Measurements from ENCODE around the gene GSPT1. TPM values are rescaled to one million over a fixed set of nuclear protein-coding genes. Genes with fewer than 3 reads are reported as not detected.
"Not testable (repeated sequence)": the region's sequence is repeated elsewhere in the genome, so short reads cannot be mapped to it uniquely, and the experiment has no call there.

GSPT1 gene
- total RNA-seq, 2 experiments from 2014 or later, result 111 to 176 TPM

DNA sequence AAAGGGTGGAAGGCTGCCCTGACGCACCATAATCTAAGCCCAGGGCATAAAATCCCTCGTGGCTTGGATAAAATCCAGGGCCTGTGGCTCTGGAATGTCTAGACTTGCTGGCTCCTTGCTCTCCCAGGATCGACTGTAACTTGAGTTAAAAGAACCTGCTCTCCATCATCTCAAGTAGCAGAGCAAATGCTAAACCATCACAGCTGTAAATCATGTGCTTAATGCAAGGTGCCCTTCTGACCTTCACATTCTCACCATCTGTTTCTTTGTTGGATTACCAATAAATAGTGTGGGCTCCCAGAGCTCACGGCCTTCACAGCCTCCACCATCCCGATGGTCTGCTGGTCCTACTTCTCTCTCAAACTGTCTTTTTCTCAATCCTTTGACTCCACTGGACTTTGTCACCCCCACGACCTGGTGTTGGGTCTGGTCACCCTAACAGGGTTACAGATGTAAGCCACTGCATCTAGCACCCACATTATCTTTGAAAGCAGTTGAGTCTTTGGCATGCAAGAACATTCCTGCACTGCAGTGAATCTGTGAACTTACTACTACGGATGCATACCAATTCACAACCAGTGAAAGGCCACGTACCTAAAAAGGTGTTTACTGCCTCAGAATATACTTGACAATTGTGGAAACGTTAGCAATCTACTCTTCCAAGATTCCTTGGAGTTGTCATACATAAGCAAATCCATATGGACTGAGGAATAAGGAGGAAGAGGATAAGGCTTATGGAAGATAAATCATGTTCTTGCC lies 79.7 kb downstream of the GSPT1 start:
- no peak for DNase-seq
- Mint-ChIP-seq H3K27ac (no peak overlapping the region), H3K27me3 (no peaks in the 10 kb centered on the region)

GRCh38 chr16:11835309-11835708 lies 80.4 kb downstream of the GSPT1 start:
- no peaks in the 10 kb centered on the region for H3K27me3 Mint-ChIP-seq
- H3K36me3 Mint-ChIP-seq, result peaks cover 27% of the 10 kb centered on the region
- H3K9me3 Mint-ChIP-seq (ENCODE audit: low read depth), result no peaks in the 10 kb centered on the region
- ATAC-seq (no peak), DNase-seq (no peak)
- CTCF ChIA-PET, result interaction anchor here (0.6 to 1.2 kb wide), 3 partner anchors 9 to 38 kb away, joined by 3 to 4 read pairs (median 3); no protein-coding TSS in a partner anchor
- no peaks in the 10 kb centered on the region for H3K4me1 Mint-ChIP-seq
- no peak overlapping the region for H3K27ac Mint-ChIP-seq
- H3K4me3 Mint-ChIP-seq, result no peak overlapping the region

More for the DNA sequence above, 79.7 kb downstream of the GSPT1 start:
- CTCF ChIA-PET, result interaction anchor here (0.6 to 1.0 kb wide), 2 partner anchors 26 to 38 kb away, joined by 3 read pairs; no protein-coding TSS in a partner anchor
- Mint-ChIP-seq H3K36me3 (peaks cover 30% of the 10 kb centered on the region), H3K4me3 (no peak overlapping the region), H3K9me3 (ENCODE audit: low read depth) (no peaks in the 10 kb centered on the region), H3K4me1 (no peaks in the 10 kb centered on the region)
- no peak for ATAC-seq

DNA sequence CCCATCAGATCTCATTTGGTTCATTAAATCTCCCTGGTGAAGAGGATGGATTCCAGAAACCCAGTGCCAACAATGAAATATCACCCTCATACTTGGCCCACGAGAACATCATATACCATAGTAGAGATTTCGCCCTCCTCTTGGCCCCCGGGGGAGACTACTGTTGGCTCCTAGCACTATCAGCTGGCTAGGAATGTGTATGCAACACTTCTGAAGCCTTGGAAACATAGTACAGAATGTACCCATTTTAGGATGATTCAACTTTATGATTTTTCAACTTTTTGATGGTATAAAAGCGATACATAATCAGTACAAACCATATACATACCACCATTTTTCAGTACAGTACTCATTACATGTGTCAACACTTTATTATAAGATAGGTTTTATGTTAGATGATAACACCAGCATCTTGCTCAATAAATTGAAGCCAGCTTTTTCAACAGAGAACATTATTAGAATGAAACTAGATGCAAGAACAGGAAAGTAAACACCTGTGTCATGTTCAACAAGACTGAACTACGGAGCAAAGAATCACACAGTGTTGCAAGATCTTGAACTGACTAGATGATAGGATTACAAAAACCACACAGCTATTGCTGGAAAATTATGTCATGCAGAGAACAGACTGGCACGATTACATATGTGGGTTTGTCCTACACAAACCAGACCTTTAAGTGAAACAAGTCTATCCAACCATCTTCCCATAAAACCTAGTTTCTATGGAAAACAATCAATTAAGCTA lies 81.6 kb downstream of the GSPT1 start:
- no peak overlapping the region for H3K27ac Mint-ChIP-seq
- H3K4me1 Mint-ChIP-seq, result no peaks in the 10 kb centered on the region
- CTCF ChIA-PET, result interaction anchor here (0.8 to 1.2 kb wide), 2 partner anchors 10 kb away, joined by 3 to 4 read pairs; no protein-coding TSS in a partner anchor
- H3K4me3 Mint-ChIP-seq, result no peak overlapping the region
- peaks cover 18% of the 10 kb centered on the region for H3K36me3 Mint-ChIP-seq
- no peak for DNase-seq
- H3K9me3 Mint-ChIP-seq (ENCODE audit: low read depth), result no peaks in the 10 kb centered on the region
- H3K27me3 Mint-ChIP-seq, result no peaks in the 10 kb centered on the region
- no peak for ATAC-seq

- no peaks in the 10 kb centered on the region for H3K4me1 Mint-ChIP-seq
- ATAC-seq, result no peak
- H3K27ac Mint-ChIP-seq, result no peak overlapping the region
- no peak overlapping the region for H3K4me3 Mint-ChIP-seq
- peaks cover 3% of the 10 kb centered on the region for H3K27me3 Mint-ChIP-seq
- CTCF ChIA-PET, result no interaction called here
- H3K9me3 Mint-ChIP-seq (ENCODE audit: low read depth), result no peaks in the 10 kb centered on the region
- no peaks in the 10 kb centered on the region for H3K36me3 Mint-ChIP-seq
- no peak for DNase-seq
Measured at GRCh38 chr16:11828696-11829095, 87.1 kb downstream of the GSPT1 start.

DNA sequence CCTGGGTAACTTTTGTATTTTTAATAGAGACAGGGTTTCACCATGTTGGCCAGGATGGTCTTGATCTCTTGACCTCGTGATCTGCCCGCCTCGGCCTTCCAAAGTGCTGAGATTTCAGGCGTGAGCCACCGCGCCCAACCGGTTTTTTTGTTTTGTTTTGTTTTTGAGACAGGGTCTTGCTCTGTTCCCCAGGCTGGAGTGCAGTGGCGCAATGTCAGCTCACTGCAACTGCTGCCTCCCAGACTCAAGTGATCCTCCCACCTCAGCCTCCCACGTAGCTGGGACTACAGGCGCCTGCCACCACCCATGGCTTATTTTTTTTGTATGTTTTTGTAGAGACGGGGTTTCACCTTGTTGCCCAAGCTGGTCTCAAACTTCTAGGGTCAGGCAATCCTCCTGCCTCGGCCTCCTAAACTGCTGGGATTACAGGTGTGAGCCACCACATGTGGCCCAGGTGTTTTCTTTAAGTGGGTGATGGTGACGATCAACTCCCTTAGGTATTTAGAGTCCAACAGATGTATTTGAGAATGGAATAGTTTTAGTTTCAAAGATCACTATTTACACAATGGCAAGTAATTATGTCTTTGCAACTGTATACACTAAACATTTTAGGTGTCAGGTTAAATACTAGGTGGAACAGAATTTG lies 90.1 kb downstream of the GSPT1 start:
- H3K27me3 Mint-ChIP-seq, CTCF ChIA-PET, H3K36me3 Mint-ChIP-seq: not testable (repeated sequence)

DNA sequence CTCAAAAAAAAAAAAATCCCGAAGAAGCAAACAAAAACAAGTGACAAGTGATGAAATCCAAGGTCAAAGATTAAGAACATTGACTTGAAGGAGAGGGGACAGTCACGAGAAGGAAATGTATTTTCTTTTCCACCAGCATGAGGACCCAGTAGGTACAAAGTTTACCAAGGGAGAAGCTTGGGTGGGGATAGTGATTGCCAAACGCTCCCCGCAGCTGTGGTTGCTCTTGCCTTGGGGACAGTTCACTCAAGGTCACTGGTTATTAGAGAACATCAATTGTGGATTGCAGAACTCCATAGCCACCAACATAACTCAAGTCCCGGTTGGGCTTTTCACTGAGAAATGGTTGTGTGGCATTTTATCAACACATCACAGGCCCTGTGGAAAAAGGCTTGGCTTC lies 91.4 kb downstream of the GSPT1 start:
- H3K4me1 Mint-ChIP-seq, result no peaks in the 10 kb centered on the region
- no peak overlapping the region for H3K27ac Mint-ChIP-seq
- CTCF ChIA-PET, result interaction anchor here (0.6 to 1.5 kb wide), 4 partner anchors 10 to 292 kb away, joined by 3 to 5 read pairs (median 3); partner anchors contain the start of gene ZC3H7A
- no peak overlapping the region for H3K4me3 Mint-ChIP-seq
- no peaks in the 10 kb centered on the region for H3K36me3 Mint-ChIP-seq
- H3K27me3 Mint-ChIP-seq, result peaks cover 3% of the 10 kb centered on the region
- H3K9me3 Mint-ChIP-seq (ENCODE audit: low read depth), result no peaks in the 10 kb centered on the region
- ATAC-seq, result no peak
- no peak for DNase-seq

More for the DNA sequence above, 90.1 kb downstream of the GSPT1 start:
- H3K4me3 Mint-ChIP-seq; H3K27ac Mint-ChIP-seq; H3K9me3 Mint-ChIP-seq (ENCODE audit: low read depth); ATAC-seq; H3K4me1 Mint-ChIP-seq; DNase-seq: not testable (repeated sequence)

DNA sequence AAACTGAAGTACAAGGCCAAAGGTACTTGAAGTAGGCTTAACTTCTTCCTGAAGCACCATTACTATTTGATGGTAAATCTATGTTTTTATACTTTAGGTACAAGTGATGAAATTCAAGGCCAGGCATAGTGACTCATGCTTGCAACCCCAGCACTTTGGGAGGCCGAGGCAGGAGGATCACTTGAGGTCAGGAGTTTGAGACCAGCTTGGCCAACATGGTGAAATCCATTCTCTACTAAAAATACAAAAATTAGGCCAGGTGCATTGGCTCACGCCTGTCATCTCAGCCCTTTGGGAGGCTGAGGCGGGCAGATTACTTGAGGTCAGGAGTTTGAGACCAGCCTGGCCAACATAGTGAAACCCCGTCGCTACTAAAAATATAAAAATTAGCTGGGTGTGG lies 92.1 kb downstream of the GSPT1 start:
- H3K27ac Mint-ChIP-seq; H3K36me3 Mint-ChIP-seq; H3K4me1 Mint-ChIP-seq; ATAC-seq; H3K9me3 Mint-ChIP-seq (ENCODE audit: low read depth); DNase-seq; H3K27me3 Mint-ChIP-seq; H3K4me3 Mint-ChIP-seq: not testable (repeated sequence)
- CTCF ChIA-PET, result interaction anchor here (0.6 to 1.5 kb wide), 3 partner anchors 27 to 291 kb away, joined by 3 to 5 read pairs (median 3); partner anchors contain the start of gene ZC3H7A

- H3K27me3 Mint-ChIP-seq, result peaks cover 2% of the 10 kb centered on the region
- ATAC-seq, result no peak
- no peaks in the 10 kb centered on the region for H3K9me3 Mint-ChIP-seq (ENCODE audit: low read depth)
- no peak overlapping the region for H3K4me3 Mint-ChIP-seq
- no peaks in the 10 kb centered on the region for H3K4me1 Mint-ChIP-seq
- H3K36me3 Mint-ChIP-seq, result no peaks in the 10 kb centered on the region
- no peak for DNase-seq
- no peak overlapping the region for H3K27ac Mint-ChIP-seq
- CTCF ChIA-PET, result no interaction called here
Measured at GRCh38 chr16:11819798-11820197, 96.0 kb downstream of the GSPT1 start.

DNA sequence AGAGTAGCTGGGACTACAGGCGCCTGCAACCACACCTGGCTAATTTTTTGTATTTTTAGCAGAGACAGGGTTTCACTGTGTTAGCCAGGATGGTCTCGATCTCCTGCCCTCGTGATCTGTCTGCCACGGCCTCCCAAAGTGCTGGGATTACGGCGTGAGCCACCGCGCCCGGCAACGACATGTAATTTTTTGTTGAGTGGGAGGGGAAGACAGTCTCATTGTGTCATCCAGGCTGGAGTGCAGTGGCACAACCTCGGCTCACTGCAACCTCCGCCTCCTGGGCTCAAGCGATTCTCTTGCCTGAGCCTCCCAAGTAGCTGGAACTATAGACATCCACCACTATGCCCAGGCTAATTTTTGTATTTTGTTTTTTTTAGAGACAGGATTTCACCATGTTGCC lies 96.8 kb downstream of the GSPT1 start:
- H3K27ac Mint-ChIP-seq; H3K4me1 Mint-ChIP-seq; DNase-seq; CTCF ChIA-PET; H3K4me3 Mint-ChIP-seq; ATAC-seq; H3K36me3 Mint-ChIP-seq; H3K27me3 Mint-ChIP-seq; H3K9me3 Mint-ChIP-seq (ENCODE audit: low read depth): not testable (repeated sequence)

Other genes starting within 250 kb of the GSPT1 start
- 1 to 10 TPM; 3.0 to 4.0 TPM for gene SNN, start 247.5 kb downstream of the GSPT1 start, total RNA-seq
- gene TXNDC11, start 173.1 kb downstream of the GSPT1 start, total RNA-seq, result 10 to 100 TPM; 41.3 to 47.2 TPM
- 10 to 100 TPM; 70.7 to 85.9 TPM for gene ZC3H7A, start 118.7 kb downstream of the GSPT1 start, total RNA-seq
- gene RSL1D1, start 64.4 kb downstream of the GSPT1 start, total RNA-seq, result 100 to 1,000 TPM; 128 to 221 TPM
- 10 to 100 TPM; 14.9 to 22.9 TPM for gene NPIPB2, start 26.1 kb upstream of the GSPT1 start, total RNA-seq
- gene TNFRSF17, start 49.3 kb upstream of the GSPT1 start, total RNA-seq, result not detected
- 10 to 100 TPM; 13.2 to 17.9 TPM for gene SNX29, start 60.8 kb upstream of the GSPT1 start, total RNA-seq